Parathyroid adenoma (tissue), 2 donors: Measurements from ENCODE around the gene PCNX2.

ENCODE experiments used
- H2AFZ ChIP-seq: fragments of 300-600 bp; sonication (generic); one replicate; pipeline ENCODE4 v1.7.0; 2017; ENCODE audit warnings: antibody characterized with exemption, mild to moderate bottlenecking
- H3K27ac ChIP-seq: fragments of 300-600 bp; sonication (generic); one replicate; pipeline ENCODE4 v1.7.0; 2017
- H3K27me3 ChIP-seq: fragments of 300-600 bp; sonication (generic); one replicate; pipeline ENCODE4 v1.7.0; 2017; ENCODE audit warnings: low read length; ENCODE audit not compliant: control insufficient read depth, insufficient read depth
- H3K36me3 ChIP-seq: fragments of 300-600 bp; sonication (generic); one replicate; pipeline ENCODE4 v1.7.0; 2017; ENCODE audit warnings: low read length; ENCODE audit not compliant: control insufficient read depth, insufficient read depth
- H3K4me1 ChIP-seq: fragments of 300-600 bp; sonication (generic); one replicate; pipeline ENCODE4 v1.7.0; 2017; ENCODE audit warnings: control low read depth
- H3K4me2 ChIP-seq: fragments of 300-600 bp; sonication (generic); one replicate; pipeline ENCODE4 v1.7.0; 2017; ENCODE audit warnings: low read length
- H3K4me3 ChIP-seq: fragments of 300-600 bp; sonication (generic); one replicate; pipeline ENCODE4 v1.7.0; 2017; ENCODE audit warnings: low read depth, low read length
- H3K79me2 ChIP-seq: fragments of 300-600 bp; sonication (generic); one replicate; pipeline ENCODE4 v1.7.0; 2017; ENCODE audit warnings: control low read depth
- H3K9ac ChIP-seq: fragments of 300-600 bp; sonication (generic); one replicate; pipeline ENCODE4 v1.7.0; 2017; ENCODE audit warnings: mild to moderate bottlenecking
- H3K9me3 ChIP-seq: fragments of 300-600 bp; sonication (generic); one replicate; pipeline ENCODE4 v1.7.0; 2017; ENCODE audit warnings: low read length; ENCODE audit not compliant: control insufficient read depth
- CTCF ChIP-seq: fragments of 300-600 bp; sonication (generic); IDR thresholded peaks from one replicate; pipeline ENCODE4 v1.7.0; 2017; ENCODE audit warnings: antibody characterized with exemption, mild to moderate bottlenecking
- donor health status: primary hyperparathyroidism.

Gene PCNX2

GRCh38 chr1:232987774-232988140, 307.8 kb downstream of the PCNX2 start:
- H3K36me3 ChIP-seq, result no peaks in the 10 kb centered on the region
- H3K27me3 ChIP-seq, result no peaks in the 10 kb centered on the region

GRCh38 chr1:232987046-232987773, 308.3 kb downstream of the PCNX2 start:
- H3K4me2 ChIP-seq, result no peak overlapping the region
- H3K27ac ChIP-seq, result no peak overlapping the region
- no peak overlapping the region for H3K4me3 ChIP-seq
- H3K9me3 ChIP-seq, result no peaks in the 10 kb centered on the region
- H3K79me2 ChIP-seq, result no peaks in the 10 kb centered on the region
- H3K4me1 ChIP-seq, result no peaks in the 10 kb centered on the region
- H3K27me3 ChIP-seq, result no peaks in the 10 kb centered on the region
- no peak overlapping the region for H2AFZ ChIP-seq
- H3K9ac ChIP-seq, result no peak overlapping the region
- no peak for TF ChIP-seq CTCF
- no peaks in the 10 kb centered on the region for H3K36me3 ChIP-seq

More at GRCh38 chr1:232987774-232988140, 307.8 kb downstream of the PCNX2 start:
- Histone ChIP-seq H2AFZ (no peak overlapping the region), H3K4me2 (no peak overlapping the region), H3K4me3 (no peak overlapping the region), H3K9ac (no peak overlapping the region), H3K27ac (no peak overlapping the region), H3K9me3 (no peaks in the 10 kb centered on the region), H3K4me1 (no peaks in the 10 kb centered on the region), H3K79me2 (no peaks in the 10 kb centered on the region)
- no peak for TF ChIP-seq CTCF

- Histone ChIP-seq H3K27ac (no peak overlapping the region), H3K4me1 (no peaks in the 10 kb centered on the region), H3K36me3 (no peaks in the 10 kb centered on the region), H3K4me3 (no peak overlapping the region), H3K79me2 (no peaks in the 10 kb centered on the region), H2AFZ (no peak overlapping the region), H3K27me3 (no peaks in the 10 kb centered on the region), H3K9me3 (no peaks in the 10 kb centered on the region), H3K9ac (no peak overlapping the region), H3K4me2 (no peak overlapping the region)
- TF ChIP-seq CTCF, result no peak
Measured at GRCh38 chr1:232986527-232986922, 309.0 kb downstream of the PCNX2 start.

GRCh38 chr1:232985882-232986526, 309.5 kb downstream of the PCNX2 start:
- H3K4me1 ChIP-seq, result no peaks in the 10 kb centered on the region
- TF ChIP-seq CTCF, result no peak
- no peaks in the 10 kb centered on the region for H3K27me3 ChIP-seq
- H3K9ac ChIP-seq, result no peak overlapping the region
- H3K79me2 ChIP-seq, result no peaks in the 10 kb centered on the region
- H3K9me3 ChIP-seq, result no peaks in the 10 kb centered on the region
- H3K36me3 ChIP-seq, result no peaks in the 10 kb centered on the region
- H2AFZ ChIP-seq, result no peak overlapping the region
- H3K4me3 ChIP-seq, result no peak overlapping the region
- no peak overlapping the region for H3K4me2 ChIP-seq
- H3K27ac ChIP-seq, result no peak overlapping the region
